Inflammatory macrophage treated with lipopolysaccharide for 4 hours (primary cell): ENCODE measurements around the gene IFNA5.

ENCODE experiments used
- DNase-seq: peaks from one replicate; pipeline ENCODE4 v3.0.0-alpha.2; 2020

IFNA5 gene

GRCh38 chr9:21289848-21290247, 15.3 kb downstream of the IFNA5 start:
- DNase-seq = no peak

GRCh38 chr9:21287280-21287679, 17.8 kb downstream of the IFNA5 start:
- no peak for DNase-seq

- DNase-seq = peak; percentile 82
These were observed 18.5 kb downstream of the IFNA5 start for GRCh38 chr9:21286659-21287058.

GRCh38 chr9:21286099-21286498, 19.0 kb downstream of the IFNA5 start:
- DNase-seq = no peak

- peak; percentile 63 for DNase-seq
These were observed 23.8 kb downstream of the IFNA5 start for GRCh38 chr9:21281275-21281674.

GRCh38 chr9:21268347-21268657, 36.8 kb downstream of the IFNA5 start:
- DNase-seq = no peak

- peak; percentile 3 for DNase-seq
These were observed 37.4 kb downstream of the IFNA5 start for GRCh38 chr9:21267485-21268346.

GRCh38 chr9:21266733-21267484, 38.2 kb downstream of the IFNA5 start:
- DNase-seq = no peak

- no peak for DNase-seq
These were observed 39.5 kb downstream of the IFNA5 start for GRCh38 chr9:21265421-21266189.

- DNase-seq = no peak
These were observed 49.4 kb downstream of the IFNA5 start for GRCh38 chr9:21255538-21256212.
